Measurements from ENCODE around the gene C4orf33.

The C4orf33 gene

DNA sequence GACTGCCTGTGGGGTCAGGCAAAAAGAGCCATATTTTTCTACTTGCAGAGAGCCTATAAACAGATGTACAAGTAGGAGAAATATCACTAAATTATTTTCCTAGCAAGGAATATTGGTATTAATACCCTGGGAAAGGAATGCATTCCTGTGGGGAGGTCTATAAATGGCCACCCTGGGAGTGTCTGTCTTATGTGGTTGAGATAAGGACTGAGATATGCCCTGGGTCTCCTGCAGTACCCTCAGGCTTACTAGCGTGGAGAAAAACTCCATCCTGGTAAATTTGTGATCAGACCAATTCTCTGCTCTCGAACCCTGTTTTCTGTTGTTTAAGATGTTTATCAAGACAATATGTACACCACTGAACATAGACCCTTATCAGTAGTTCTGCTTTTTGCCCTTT is 35.4 kb downstream of the C4orf33 start:
- DNase-seq, result no peak

GRCh38 chr4:129136433-129136832 is 40.5 kb downstream of the C4orf33 start:
- DNase-seq, result no peak

DNA sequence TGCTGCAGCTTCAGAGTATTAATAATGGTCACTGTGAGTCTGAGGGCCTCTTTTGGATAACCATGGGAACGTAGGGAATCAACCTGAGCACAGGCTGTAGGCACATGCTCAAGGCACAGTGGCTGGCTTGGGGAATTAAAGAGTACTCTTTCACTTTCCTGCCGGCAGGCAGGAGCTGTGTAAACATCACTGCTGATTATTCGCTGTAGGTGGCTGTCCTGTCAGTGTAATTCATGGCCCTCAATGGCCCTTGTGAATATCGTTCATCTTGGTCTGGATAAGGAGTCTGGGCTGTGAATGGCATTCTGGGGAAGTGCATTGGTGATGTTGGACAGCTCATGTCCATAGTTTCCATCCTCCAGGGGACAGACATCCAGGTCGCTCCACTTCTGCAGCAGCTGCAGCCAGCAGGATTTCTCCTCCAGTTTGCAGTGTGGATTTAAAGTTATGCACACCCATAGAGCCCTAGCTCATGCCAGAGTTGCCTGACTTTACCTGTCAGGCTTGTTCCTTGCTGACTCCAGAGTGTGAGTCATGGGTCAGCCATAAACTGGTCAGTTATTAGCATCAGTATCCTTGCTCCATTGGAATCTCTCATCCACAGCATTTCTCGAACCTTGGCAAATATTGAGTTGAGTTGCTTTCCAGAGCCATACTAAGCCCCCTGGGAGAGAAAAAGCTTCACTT is 43.0 kb downstream of the C4orf33 start:
- no peak for DNase-seq

- no peak for DNase-seq
Observed at GRCh38 chr4:129140521-129140920, 44.6 kb downstream of the C4orf33 start.

- no peak for DNase-seq
Observed at GRCh38 chr4:129143359-129143758, 47.4 kb downstream of the C4orf33 start.

- DNase-seq, result no peak
Observed at GRCh38 chr4:129144755-129145206, 48.8 kb downstream of the C4orf33 start.

- DNase-seq, result no peak
Observed at GRCh38 chr4:129145222-129145730, 49.3 kb downstream of the C4orf33 start.

DNA sequence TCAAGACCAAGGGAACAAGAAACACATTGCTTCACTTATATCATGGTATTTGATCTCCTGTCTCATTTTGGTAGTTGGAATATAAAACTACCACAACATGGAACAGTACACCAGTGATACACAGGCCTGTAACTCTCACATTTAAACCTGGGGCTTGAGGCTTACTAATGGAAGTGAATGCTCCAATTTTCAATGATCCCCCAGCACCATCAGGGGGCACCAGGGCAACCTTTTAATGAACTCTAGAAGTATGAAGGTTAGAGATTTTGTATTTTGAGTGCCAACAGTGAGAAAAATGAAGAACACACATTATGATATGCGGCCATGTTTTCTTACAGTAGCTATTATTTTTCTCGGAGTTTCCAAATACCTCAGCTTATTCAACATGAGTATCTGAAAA is 50.7 kb downstream of the C4orf33 start:
- no peak for DNase-seq

GRCh38 chr4:129148892-129149291 is 52.9 kb downstream of the C4orf33 start:
- DNase-seq, result no peak

- DNase-seq, result no peak
Observed at GRCh38 chr4:129149906-129150305, 54.0 kb downstream of the C4orf33 start.

DNA sequence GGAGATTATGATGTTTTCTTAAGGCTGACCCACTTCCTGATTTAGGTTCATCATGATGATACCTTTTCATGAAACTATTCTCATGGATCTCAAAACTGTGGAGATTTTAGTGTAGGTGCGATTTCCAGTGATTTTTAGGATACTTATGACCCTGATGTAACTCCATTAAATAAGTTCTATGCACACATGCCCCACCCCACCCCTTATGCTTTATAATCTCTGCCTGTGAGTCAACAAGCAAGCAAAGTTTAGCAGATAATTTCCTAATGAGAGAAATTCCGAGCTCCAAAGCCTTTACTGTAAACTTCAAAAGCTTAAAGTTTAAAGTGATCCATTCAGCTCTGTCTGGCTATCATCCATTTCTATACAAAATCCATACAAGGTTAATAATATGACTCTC is 56.4 kb downstream of the C4orf33 start:
- no peak for DNase-seq

DNA sequence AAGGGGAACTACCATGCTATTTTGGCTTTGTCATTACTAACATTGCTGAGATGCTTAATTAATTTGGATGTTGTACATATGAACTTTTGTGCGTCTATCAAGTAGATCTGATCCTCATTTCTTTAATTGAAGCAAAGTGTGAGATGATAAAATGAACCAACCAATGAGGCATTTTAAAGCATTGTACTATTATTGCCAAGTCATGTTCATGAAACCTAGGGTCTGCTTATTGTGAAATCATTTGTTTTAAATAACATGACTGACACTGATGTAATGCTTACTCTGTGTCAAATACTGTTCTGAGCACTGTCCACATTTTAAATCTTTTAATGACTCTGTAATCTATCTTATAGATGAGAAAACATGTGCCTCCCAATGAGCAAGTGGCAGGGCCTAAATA is 57.7 kb downstream of the C4orf33 start:
- no peak for DNase-seq

- DNase-seq, result no peak
Observed at GRCh38 chr4:129162450-129162849, 66.5 kb downstream of the C4orf33 start.

- no peak for DNase-seq
Observed at GRCh38 chr4:129163427-129163826, 67.5 kb downstream of the C4orf33 start.

DNA sequence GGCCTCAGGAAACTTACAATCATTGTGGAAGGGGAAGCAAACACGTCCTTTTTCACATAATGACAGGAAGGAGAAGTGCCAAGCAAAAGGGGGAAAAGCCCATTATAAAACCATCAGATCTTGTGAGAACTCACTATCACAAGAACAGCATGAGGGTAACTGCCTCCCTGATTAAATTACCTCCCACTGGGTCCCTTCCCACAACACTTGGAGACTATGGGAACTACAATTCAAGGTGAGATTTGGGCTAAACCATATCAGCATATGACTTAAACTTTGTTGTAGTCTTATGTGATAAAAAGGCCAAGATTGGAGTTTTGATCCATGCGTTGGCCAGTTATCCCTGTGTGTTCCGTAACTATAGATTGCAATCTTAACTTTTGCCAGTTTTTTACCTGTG is 68.3 kb downstream of the C4orf33 start:
- DNase-seq, result no peak
